Left ventricle myocardium superior (tissue), 1 donor: ENCODE data around the gene TRIM71. TPM values are rescaled to one million over a fixed set of nuclear protein-coding genes. Genes with fewer than 3 reads are reported as not detected.
"Not testable (repeated sequence)": the region's sequence is repeated elsewhere in the genome, so short reads cannot be mapped to it uniquely, and the experiment has no call there.

Experiments
- ATAC-seq: fragments of 200-7000 bp; cut with Tn5 transposase; one replicate; pipeline ENCODE4 v1.9.1; 2020; ENCODE audit warnings: mild to moderate bottlenecking, moderate library complexity
- DNase-seq: peaks from one replicate; pipeline ENCODE4 v3.0.0-alpha.2; 2020
- intact Hi-C: fragments of 100-400 bp; cut with micrococcal nuclease; formaldehyde crosslinking; loops from one replicate; pipeline ENCODE4 v1.11.0; 2022
- total RNA-seq: library from RNA; stranded (reverse); fragmentation: NEBNext Ultra II Directional; extraction: Animal tissue kit (Norgen Biotek cat#: 25700); gene quantifications from one replicate; pipeline ENCODE4 v1.2.1, GENCODE V29; 2021
- donor health status: DM: no; HTN: yes; CAD: no; lungs with severe emphysema.

TRIM71 gene
- total RNA-seq, 1 donor from 2014 or later = not detected

DNA sequence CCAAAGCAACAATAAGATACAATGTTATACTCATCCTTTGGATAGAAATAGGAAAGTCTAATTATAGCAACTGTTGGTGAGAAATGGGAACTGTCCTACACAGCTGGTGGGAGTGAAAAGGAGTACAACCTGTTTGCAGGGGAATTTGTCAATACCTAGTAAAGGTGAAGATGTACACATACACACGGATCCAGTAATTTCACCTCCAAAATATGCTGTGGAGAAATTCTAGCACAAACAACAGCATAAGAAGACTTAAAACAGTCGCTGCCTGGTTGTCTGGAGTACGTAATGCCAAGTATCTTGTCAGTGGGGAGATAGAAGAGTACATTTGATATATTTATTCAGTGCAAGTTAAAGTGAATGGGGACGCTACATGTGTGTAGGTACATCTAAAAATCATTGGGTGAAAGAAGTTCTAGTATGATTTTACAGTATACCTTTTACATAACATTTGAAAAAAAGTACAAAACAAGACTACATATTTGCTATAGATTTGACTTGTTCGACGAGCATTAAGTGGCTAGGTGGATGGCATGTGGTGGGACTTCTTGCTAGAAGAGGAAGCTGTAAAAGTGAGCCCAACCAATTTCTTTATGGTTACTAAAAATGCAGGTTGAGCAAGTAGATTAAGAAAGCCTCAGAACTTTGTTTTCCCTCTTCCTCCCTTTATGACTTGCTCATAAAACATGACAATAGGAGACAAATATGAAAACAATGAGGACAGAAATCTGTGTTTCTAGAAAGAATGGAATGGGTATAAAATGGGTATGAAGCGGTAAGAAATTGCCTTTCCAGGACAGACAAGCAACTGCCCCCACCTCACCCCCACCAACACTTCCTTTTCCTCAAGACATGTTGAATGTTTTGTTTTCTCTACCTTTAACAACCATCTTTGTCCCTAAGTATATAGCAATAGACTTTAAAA lies 83.5 kb downstream of the TRIM71 start:
- intact Hi-C loops = no loop called here
- ATAC-seq = no peak
- no peak for DNase-seq

DNA sequence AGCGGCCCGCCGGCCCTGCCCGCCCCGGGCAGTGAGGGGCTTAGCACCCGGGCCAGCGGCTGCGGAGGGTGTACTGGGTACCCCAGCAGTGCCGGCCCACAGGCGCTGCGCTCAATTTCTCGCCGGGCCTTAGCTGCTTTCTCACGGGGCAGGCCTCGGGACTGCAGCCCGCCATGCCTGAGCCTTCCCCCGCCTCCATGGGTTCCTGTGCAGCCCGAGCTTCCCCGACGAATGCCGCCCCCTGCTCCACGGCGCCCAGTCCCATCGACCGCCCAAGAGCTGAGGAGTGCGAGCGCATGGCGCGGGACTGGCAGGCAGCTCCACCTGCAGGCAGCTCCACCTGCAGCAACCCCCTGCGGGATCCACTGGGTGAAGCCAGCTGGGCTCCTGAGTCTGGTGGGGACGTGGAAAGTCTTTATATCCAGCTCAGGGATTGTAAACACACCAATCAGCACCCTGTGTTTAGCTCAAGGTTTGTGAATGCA lies 85.1 kb downstream of the TRIM71 start:
- ATAC-seq, intact Hi-C loops: not testable (repeated sequence)
- peak; percentile 44 for DNase-seq

GRCh38 chr3:32903953-32904352 lies 86.2 kb downstream of the TRIM71 start:
- intact Hi-C loops = no loop called here
- DNase-seq (no peak), ATAC-seq (no peak)

- DNase-seq = no peak
- intact Hi-C loops = no loop called here
- ATAC-seq = no peak
Measured at GRCh38 chr3:32909999-32910398, 92.2 kb downstream of the TRIM71 start.

- intact Hi-C loops = no loop called here
- no peak for DNase-seq
- ATAC-seq = no peak
Measured at GRCh38 chr3:32910954-32911353, 93.2 kb downstream of the TRIM71 start.

- DNase-seq (no peak), ATAC-seq (no peak)
- intact Hi-C loops = no loop called here
Measured at GRCh38 chr3:32912046-32912445, 94.2 kb downstream of the TRIM71 start.

DNA sequence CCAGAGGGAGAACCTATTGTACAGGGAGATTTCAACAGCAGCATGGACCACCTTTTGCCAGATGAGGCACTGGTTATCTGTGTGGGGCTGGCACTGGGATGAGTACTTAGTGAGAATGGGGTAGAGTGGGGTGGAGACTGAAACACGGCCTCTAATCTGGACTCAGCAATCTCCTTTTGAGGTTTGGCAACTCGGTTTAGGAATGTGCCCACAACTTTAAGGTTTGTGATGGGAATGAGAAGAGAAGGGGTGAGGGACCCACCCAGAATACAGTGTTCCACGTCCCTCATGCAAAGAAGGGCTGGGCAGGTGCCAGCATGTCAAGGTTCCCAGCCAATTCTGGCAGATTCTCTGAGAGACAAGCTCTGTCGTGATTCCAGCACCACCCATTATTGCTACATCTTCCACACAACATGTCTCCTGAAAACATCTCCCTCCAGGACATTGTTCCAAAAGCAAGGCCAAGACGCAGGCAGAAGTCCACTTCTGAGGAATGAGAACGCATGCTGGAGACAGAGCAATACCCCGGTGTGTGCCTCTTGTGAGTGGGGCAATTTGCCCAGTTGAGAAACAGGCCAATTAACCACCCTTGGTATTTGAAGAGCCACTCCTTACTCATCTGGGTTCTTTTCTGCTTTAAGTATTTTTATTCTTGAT lies 96.1 kb downstream of the TRIM71 start:
- ATAC-seq = peak; percentile 88
- DNase-seq = peak; percentile 60
- intact Hi-C loops = no loop called here

GRCh38 chr3:32919920-32920319 lies 102.1 kb downstream of the TRIM71 start:
- intact Hi-C loops = no loop called here
- DNase-seq (no peak), ATAC-seq (no peak)

DNA sequence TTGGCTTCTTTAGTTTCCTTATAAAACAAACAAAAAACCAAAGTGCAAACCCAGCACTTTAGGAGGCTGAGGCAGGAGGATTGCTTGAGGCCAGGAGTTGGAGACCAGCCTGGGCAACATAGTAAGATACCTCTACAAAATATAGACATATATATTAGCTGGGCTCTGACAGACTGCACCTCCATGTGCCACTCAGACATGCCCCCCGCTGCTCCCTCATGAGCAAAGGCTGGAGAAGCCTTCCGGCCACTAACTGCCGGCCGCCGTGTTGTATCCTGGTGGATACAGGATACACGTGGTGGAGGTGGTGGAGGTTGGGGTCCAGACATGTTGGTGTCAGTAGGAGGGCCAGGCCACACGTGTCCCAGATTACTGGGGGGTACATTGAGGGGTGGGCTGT lies 104.3 kb downstream of the TRIM71 start:
- intact Hi-C loops = no loop called here
- DNase-seq (no peak), ATAC-seq (no peak)

DNA sequence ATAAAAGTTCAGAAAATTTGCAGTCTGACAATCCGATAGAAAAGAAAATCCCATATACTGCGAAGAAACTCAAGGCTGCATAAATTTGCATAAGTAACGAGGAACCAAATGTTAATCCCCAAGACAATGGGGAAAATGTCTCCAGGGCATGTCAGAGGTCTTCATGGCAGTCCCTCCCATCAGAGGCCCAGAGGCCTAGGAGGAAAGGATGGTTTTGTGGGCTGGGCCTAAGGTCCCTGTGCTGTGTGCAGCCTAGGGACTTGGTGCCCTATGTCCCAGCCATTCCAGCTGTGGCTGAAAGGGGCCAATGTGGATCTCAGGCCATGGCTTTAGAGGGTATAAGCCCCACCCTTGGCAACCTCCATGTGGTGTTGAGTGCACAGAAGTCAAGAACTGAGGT lies 112.4 kb downstream of the TRIM71 start:
- intact Hi-C loops = loop anchor here (5.0 kb wide), 1 partner anchor 198 kb away; no protein-coding TSS in a partner anchor
- ATAC-seq (no peak), DNase-seq (no peak)

- intact Hi-C loops = loop anchor here (5.0 kb wide), 1 partner anchor 199 kb away; no protein-coding TSS in a partner anchor
- ATAC-seq = not testable (repeated sequence)
Measured at GRCh38 chr3:32931273-32931672, 113.5 kb downstream of the TRIM71 start.

DNA sequence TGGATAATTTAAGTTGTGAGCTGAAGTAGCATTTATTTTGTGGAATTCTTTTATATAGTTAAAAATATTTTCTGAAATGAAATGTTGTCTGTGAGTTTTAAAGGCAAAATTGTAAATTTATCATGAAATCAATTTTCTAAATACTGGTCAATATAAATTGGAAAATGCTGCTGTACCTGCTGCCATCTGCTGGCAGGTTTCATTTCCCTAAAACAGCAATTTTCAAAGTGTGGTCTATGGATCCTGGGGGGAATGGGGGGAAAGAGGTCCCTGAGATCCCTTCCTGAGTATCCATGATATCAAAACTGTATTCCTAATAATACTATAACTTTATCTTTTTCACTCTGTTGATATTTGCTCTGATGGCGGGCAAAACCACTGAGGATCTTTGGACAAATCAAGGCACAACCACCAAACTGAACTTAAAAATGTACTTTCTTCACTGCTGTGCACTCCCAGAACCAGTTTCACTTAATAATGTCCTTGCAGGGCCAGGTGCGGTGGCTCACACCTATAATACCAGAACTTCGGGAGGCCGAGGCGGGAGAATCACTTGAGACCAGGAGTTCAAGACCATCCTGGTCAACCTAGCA lies 116.4 kb downstream of the TRIM71 start:
- ATAC-seq = no peak
- intact Hi-C loops = loop anchor here (5.0 kb wide), 1 partner anchor 202 kb away; no protein-coding TSS in a partner anchor

More at GRCh38 chr3:32931273-32931672, 113.5 kb downstream of the TRIM71 start:
- not testable (repeated sequence) for DNase-seq

DNA sequence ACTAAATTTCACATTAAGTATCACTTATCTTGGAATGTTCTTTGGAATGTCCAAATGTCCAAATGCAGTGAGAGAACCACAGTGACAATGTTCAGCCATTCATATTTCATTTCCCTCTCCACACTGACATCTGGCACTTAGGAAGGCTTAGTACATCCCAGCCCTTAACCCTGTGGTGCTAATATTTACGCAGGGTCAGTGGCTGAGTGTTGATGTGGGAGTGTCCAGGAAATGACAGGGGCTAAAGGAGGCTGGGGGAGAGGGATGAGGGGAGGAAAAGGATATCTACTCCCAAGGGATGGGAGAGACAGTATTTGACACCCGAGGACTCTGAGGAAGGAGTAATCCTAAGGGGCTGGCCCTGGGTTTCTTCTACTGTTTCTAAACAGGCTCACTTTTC lies 119.5 kb downstream of the TRIM71 start:
- intact Hi-C loops = no loop called here
- no peak for ATAC-seq
- no peak for DNase-seq

More for the DNA sequence above, 116.4 kb downstream of the TRIM71 start:
- no peak for DNase-seq

- ATAC-seq, intact Hi-C loops, DNase-seq: not testable (repeated sequence)
Measured at GRCh38 chr3:32939531-32940284, 121.9 kb downstream of the TRIM71 start.

- DNase-seq = no peak
- intact Hi-C loops = no loop called here
- no peak for ATAC-seq
Measured at GRCh38 chr3:32940726-32941125, 122.9 kb downstream of the TRIM71 start.

DNA sequence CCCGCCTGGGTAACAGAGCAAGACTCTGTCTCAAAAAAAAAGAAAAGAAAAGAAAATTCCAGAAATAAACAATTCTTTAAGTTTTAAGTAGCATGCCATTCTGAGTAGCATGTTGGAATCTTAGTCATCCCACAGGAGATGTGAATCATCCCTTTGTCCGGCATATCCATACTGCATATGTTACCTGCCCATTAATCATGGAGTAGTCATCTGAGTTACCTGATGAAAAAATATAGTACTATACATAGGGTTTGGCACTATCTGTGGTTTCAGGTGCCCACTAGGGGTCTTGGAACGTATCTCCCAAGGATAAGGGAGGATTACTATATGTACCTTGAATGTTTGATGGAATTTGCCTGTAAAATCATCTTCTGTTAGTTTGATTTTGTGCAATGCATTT lies 127.3 kb downstream of the TRIM71 start:
- intact Hi-C loops = no loop called here
- no peak for ATAC-seq

GRCh38 chr3:32945598-32945997 lies 127.8 kb downstream of the TRIM71 start:
- ATAC-seq, DNase-seq, intact Hi-C loops: not testable (repeated sequence)

More for the DNA sequence above, 127.3 kb downstream of the TRIM71 start:
- no peak for DNase-seq

DNA sequence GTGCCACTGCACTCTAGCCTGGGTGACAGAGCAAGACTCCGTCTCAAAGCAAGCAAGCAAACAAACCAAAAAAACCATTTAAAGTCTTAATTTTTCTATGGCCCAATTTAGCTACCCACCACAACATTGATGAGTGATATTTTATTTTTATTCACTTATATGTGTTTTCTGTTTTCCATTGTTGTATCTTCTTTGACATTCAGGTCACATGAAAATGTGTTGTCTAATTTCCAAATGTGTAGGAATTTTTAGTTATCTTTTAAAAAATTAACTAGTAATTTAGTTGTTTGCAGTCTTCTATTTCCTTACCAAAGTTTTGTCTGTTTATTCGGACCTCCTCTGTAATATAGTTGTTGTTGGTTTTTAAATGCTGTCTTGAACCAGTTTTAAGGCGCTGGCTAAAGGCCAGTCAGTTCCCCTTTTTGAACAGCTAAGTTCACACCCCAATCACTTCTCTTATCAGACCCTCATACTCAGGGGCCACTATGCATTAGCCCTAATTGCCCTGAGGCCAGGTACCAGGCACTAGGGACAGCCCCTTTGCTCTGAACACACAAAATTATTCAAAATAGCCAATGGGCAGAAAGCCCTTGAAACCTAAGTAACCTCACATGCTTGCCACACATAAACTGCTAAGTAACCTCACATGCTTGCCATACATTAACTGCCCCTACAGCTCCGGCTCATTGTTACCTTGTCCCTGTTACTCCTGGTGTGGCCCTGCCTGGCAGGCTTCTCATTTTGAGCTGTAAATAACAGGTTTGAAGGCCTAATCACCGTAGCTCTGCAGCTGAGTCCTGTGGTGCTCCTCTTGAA lies 129.4 kb downstream of the TRIM71 start:
- intact Hi-C loops = no loop called here
- no peak for ATAC-seq

More for the DNA sequence above, 129.4 kb downstream of the TRIM71 start:
- no peak for DNase-seq
